ENCODE data around the gene ISLR.
"Not testable (repeated sequence)": the region's sequence is repeated elsewhere in the genome, so short reads cannot be mapped to it uniquely, and the experiment has no call there.

Gene ISLR

GRCh38 chr15:74138642-74139041, 34.9 kb upstream of the ISLR start:
- DNase-seq: no peak

DNA sequence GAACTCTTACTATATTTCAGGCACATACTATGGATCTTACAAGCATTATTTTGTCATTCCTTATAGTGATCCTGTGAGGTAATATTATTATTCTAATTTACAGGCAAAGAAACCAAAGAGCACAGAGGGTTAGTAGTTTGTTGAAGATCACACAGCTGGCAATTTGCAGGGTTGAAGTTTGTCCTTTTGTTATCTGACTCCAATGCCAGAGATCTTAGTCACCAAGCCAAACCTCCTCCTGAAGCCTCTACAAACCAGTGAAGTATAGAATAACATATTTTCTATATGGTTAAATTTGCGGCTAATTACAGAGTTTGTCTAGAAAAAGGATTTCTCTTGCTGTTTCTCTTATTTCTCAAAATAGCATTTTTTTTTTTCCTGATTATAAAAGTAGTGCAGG, 31.9 kb upstream of the ISLR start:
- DNase-seq: no peak

GRCh38 chr15:74144153-74144775, 29.2 kb upstream of the ISLR start:
- DNase-seq: no peak

- DNase-seq: no peak
These were observed 27.2 kb upstream of the ISLR start for GRCh38 chr15:74146277-74146800.

DNA sequence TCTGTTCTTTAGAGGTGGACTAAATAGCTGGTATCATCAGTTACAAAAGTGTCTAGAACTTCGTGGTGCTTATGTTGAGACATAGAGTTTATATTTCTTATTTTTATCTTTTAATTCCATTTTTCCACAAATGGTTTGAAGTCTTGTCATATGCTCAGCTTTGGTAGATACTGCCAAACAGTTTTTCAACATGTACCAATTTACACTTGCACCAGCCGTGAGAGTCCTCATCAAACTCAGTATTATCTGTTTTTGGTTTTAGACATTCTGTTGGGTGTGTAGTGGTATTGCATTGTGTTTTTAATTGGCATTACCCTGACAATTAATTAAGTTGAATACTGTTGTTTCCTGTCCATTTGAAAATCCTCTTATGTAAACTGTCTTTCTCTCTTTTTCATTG, 26.5 kb upstream of the ISLR start:
- DNase-seq: no peak

DNA sequence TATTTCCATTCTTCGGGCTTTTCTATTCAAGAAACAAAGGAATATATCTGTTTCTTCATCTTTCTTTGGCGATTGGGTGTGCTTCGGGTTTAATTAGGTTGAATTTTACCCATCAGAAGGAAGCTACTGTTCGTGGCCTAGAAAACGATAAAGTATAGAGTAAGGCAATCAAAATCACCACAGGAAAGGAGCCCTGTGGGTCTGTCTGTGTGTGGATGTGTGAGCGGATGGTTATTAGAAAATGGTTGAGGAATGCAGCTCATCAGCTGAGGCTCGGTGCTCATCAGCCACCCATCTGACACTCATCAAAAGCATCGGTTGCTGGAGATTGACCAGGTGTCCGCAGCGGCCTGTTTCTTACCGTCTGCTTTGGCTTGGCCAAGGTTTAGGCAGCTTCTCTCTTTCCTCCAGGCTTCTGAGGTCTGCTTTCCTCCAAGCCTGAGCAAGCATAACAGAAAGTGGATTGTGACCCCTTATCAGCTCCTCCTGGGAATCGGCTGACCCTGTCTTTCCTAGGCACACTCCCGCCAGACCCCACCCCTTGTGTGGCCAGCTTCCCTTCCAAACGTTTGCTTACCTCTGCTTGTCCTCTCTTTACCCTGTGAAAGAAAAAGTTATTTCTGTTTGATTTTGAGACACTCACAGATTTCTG, 17.6 kb upstream of the ISLR start:
- DNase-seq: no peak

DNA sequence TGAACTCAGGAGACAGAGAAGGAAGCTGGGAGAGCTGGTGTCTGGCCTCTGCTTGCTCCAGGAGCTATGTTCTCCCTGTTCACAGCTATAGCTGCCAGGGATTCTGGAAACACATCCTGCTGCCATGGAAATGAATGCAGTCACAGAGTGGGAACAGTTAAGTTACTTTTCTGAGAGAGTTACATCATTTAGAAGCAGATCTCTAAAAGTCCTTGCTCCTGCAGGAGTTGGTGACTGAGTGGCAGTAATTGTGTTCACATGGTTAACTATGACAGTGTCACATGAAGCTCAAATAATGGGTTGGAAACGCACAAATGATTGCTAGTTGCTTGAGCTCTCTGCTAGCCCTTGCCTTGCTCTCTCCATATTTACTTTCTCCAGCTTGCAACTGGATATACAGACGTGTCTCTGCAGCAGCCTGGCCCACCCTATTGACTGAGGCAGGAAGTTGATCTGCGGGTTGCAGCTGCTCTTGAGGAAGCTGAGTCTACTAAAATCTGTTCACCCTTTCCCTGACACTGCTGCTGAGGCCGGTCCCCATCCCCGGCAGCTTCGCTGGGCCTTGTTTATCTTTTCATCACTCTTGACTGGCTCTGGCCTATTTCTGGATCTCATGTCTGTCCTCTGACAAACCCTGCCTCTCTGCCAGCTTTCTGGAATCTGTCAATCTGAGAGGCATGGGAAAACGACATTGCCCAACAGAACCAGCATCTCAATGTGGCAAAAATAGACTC, 16.7 kb upstream of the ISLR start:
- no peak for DNase-seq

GRCh38 chr15:74157868-74158827, 15.4 kb upstream of the ISLR start:
- no peak for DNase-seq

GRCh38 chr15:74158855-74159650, 14.5 kb upstream of the ISLR start:
- DNase-seq: no peak

- DNase-seq: no peak
These were observed 13.7 kb upstream of the ISLR start for GRCh38 chr15:74159773-74160172.

- not testable (repeated sequence) for DNase-seq
These were observed 13.1 kb upstream of the ISLR start for GRCh38 chr15:74160390-74160789.

GRCh38 chr15:74162195-74162536, 11.3 kb upstream of the ISLR start:
- not testable (repeated sequence) for DNase-seq

DNA sequence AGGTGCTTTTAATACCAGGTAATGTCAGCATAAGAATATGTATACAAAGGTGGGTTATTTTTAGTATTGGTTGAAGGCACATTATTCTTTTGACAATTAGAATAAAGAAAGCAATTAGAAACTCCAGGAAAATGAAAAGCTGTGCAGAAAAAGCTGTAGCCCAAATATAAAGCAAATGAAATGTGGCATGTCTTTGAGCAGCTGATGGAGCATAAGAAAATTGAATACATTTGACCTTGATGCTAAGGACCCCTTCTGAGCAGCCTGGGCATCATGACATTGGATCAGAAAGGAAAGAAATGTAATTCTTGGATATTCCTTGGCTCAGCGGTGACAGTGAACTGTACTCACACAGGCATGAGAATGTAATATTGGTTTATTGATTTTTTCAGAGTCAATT, 8.0 kb upstream of the ISLR start:
- no peak for DNase-seq

DNA sequence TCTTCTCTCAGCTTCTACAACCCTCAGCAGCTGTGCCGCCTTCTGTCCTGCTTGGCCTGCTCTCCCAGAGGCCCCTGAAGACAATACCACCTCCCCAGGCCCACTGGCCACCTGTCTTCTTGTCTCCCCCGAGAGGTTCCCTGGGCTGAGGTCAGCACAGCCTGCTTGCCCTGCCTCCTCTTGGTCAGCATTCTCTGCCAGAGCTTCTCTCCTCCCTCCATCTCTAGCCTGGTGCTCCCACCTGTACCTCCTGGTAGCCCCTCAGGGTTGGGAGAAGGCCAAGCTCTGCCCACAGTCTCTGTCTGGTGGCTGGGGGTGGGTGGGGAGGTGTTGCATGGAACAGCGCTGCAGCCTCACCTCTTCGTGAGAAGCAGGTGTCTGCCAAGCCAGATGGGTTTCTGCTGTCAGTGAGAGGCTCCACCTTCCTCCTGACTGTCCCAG, 5.6 kb upstream of the ISLR start:
- DNase-seq: no peak

DNA sequence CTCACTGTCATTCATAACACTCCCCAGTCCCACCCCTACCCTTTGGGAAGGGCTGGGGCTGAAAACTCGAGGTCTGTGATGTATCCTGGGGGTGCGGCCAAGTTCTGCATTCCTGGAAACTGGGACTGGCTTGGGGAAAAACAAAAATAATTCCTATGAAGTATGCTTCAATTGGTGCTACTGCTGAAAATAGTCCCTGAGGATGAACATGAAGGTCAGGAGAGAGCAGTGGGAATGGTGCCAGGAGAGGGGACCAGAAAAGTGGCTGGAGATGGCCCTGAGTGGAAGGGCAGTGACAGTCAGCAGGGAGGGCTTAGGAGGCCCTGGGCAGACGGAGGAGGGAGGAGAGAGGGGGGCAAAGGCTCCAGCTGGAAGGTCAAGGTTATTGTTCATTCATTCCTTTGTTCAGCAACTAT, 4.8 kb upstream of the ISLR start:
- no peak for DNase-seq

DNA sequence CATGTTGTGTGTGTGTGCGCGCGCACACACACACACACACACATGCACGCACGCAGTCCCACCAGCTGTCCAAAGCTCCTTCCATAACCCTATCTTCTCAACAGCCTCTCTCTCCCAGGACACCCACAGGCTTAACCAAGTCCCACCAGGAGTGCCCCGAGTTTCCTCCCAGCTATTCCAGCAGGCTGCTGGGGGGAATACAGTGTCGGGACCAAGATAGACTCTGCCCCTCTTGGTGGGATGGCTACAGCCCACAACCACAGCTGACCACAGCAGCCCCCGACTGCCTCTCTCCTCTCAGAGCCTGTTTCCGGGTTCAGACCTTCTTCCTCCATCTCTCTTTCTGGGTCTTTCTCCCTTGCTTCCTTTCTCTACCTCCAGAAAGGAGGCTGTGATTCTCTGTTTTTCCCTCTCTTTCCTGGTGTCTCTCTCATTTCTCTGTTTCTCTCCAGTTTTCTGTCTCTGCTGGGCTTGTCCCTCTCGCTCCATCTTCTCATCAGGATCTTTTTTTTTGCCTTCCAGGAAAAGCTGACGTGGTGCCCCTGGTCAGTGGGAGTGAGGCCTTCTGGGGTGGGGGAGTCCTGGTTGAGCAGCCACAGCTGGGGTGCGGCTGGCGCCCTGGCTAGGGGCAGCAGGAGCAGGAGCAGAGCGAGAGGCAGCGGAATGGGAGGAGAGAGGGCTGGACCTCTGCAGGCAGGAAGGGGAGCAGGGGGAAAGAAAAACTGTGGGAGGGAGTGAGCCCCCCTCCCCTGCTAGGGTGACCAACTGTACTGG, 3.3 kb upstream of the ISLR start:
- DNase-seq: no peak

GRCh38 chr15:74170875-74171578, 2.5 kb upstream of the ISLR start:
- DNase-seq: no peak

DNA sequence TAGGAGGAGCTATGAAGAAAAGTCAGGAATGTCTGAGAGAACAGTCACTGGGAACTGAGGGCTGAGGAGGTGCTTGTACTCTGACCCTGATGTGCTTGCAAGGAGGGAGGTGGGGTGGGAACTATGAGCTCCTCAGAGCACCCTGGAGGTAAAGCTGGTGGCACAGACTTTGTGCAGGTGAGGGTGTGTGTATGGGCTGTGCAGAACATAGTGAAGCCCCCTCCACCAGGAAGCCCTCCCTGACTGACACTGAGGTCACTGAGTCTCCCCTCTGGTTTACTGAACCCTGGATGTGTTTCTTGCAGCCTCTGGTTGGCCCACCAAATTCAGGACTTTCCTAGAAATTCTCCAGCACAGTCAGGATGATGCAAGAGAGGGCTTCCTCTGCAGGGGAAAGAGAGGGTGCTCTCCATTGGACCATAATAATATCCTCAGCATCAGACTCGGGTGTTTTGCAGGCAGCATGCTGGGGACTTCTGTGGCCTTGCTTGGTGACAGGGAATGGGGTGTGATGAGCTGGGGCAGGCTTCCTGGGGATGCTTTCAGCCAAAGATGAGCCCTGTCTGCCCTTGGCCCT, 1.5 kb upstream of the ISLR start:
- no peak for DNase-seq

DNA sequence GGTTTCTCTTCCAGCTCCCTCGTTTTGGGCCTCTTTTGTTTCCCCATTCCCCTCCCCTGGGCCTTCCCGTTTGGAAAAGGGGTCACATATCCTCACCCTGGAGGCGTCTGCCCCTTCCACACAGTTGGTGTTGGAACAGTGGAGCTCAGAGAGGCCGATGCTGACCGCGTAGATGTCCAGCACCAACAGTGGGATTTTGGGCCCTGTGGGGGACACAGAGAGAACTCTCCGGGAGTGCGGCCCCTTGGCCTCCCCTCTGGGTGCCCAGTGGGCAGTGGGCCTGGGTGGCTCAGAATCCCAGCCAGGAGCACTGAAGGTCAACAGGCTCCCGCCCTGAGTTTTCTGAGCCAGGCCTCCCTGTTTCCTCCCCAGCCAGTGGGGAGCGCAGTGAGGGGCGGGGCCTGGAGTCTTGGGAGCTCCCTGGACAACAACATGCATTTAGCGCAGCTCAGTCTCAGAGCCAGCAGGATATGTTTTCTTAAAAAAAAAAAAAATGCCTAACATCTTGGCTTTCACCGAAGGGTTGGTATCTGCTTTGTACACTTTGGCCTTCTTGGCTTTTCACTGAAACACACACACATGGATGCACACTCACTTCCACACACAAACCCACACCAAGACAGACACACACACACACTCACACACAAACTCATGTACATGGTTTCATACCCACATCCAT, 670 bp upstream of the ISLR start:
- DNase-seq: no peak
